Activated CD4-positive, alpha-beta T cell treated with anti-CD3 and anti-CD28 coated beads, Interleukin-2, amount 50 U/mL, for 1 hour (primary cell): Measurements from ENCODE around the gene ZBTB14.

Source experiments
- DNase-seq: peaks from one replicate; pipeline ENCODE4 v3.0.0-alpha.2; 2020

ZBTB14 gene

GRCh38 chr18:5288517-5288935, 7.0 kb downstream of the ZBTB14 start:
- DNase-seq: no peak

- DNase-seq: no peak
Measured at GRCh38 chr18:5287854-5288253, 7.7 kb downstream of the ZBTB14 start.

GRCh38 chr18:5286525-5286924, 9.0 kb downstream of the ZBTB14 start:
- DNase-seq: no peak

- DNase-seq: no peak
Measured at GRCh38 chr18:5285326-5285725, 10.2 kb downstream of the ZBTB14 start.

GRCh38 chr18:5284808-5285207, 10.7 kb downstream of the ZBTB14 start:
- DNase-seq: no peak

- no peak for DNase-seq
Measured at GRCh38 chr18:5282770-5283169, 12.8 kb downstream of the ZBTB14 start.

- no peak for DNase-seq
Measured at GRCh38 chr18:5276947-5277346, 18.6 kb downstream of the ZBTB14 start.

GRCh38 chr18:5275872-5276271, 19.7 kb downstream of the ZBTB14 start:
- no peak for DNase-seq

- no peak for DNase-seq
Measured at GRCh38 chr18:5268874-5269273, 26.7 kb downstream of the ZBTB14 start.

GRCh38 chr18:5266721-5267120, 28.8 kb downstream of the ZBTB14 start:
- no peak for DNase-seq

GRCh38 chr18:5253910-5254309, 41.6 kb downstream of the ZBTB14 start:
- no peak for DNase-seq

- no peak for DNase-seq
Measured at GRCh38 chr18:5251117-5251516, 44.4 kb downstream of the ZBTB14 start.

- DNase-seq: no peak
Measured at GRCh38 chr18:5250603-5251002, 44.9 kb downstream of the ZBTB14 start.

GRCh38 chr18:5244941-5245340, 50.6 kb downstream of the ZBTB14 start:
- no peak for DNase-seq

- no peak for DNase-seq
Measured at GRCh38 chr18:5239447-5239846, 56.1 kb downstream of the ZBTB14 start.
